HG03045 (cell line): ENCODE data around the gene ATXN7.

Experiments
- ATAC-seq: cut with Tn5 transposase; IDR thresholded peaks from one replicate; pipeline ENCODE4 v1.9.1; 2021; ENCODE audit warnings: mild to moderate bottlenecking, moderate library complexity; ENCODE audit not compliant: unreplicated experiment

Gene ATXN7

DNA sequence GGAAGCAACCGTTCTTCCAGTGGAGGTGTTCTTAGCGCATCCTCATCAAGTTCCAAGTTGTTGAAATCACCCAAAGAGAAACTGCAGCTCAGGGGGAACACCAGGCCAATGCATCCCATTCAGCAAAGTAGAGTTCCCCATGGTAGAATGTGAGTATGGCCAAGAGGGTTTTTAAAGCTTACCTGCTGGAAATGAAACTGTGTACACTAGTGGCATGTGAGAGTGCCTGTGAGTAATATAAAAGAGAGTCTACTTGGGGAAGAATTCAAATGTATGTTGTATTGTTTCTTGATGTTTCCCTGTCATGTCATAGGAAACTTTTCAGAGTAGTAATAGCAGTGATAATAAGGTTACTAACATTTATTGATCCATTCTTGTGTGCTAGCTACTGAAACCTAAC, 116.4 kb downstream of the ATXN7 start:
- no peak for ATAC-seq

DNA sequence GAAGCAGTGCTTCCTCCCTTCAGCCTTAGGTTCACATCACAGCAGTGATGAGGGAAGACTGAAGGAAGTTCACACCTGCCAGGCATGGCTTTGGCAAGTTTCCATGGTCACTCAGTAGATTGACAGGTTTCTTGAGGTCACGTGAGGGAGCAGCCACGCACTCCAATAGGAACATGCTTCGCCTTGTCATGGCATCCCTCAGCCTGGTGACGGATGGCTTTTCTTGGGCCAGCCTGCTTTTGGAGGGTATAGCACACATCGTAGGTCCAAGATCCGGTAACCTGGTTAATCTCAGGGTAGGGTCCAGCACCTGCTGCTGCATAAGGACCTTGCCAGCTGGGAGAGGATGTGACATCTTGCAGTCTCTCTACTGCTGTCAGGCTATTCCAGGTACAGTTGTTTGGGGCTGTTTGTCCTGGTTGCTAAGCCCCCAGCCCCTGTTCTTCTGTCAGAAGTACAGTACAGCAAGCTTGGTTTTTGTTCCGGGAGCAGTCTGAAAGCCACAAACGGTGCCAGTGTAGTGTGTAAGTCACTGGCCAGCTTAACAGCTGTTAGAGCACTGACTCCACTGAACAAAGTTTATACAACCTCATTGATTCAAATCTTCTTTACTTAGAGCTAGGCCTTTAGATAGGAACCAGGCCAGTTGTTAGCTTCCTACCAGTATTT, 117.3 kb downstream of the ATXN7 start:
- ATAC-seq: no peak

DNA sequence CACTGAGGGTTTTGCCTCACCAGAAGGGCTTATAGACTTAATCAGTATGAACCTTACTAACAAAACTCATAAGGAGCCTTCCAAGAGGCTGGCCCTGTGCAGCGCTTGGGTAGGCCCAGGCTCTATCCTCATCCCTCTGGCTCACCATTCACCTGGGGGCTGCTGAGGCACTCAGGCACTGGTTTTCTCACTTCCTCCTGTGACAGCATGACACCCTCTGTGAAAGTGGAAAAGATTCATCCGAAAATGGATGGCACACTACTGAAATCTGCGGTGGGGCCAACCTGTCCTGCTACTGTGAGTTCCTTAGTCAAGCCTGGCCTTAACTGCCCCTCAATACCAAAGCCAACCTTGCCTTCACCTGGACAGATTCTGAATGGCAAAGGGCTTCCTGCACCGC, 118.3 kb downstream of the ATXN7 start:
- ATAC-seq: no peak

DNA sequence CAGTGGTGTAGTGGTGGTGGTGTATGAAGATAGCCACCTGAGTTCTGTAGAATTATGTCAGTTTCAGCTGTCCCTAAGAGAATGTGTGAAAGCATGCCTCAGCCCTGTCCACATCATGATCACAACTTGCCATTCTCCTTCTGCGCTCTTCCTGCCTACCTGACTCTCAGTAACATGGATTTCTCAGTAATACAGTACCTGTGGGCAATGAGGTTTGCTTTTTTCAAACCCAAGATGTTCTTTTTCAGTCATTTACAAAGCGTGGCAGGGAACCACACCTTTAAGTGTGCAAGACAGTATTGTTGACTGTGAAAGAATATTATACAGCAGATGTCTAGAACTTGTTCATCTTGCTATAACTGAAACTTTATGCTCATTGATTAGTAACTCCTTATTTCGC, 120.7 kb downstream of the ATXN7 start:
- ATAC-seq: no peak

DNA sequence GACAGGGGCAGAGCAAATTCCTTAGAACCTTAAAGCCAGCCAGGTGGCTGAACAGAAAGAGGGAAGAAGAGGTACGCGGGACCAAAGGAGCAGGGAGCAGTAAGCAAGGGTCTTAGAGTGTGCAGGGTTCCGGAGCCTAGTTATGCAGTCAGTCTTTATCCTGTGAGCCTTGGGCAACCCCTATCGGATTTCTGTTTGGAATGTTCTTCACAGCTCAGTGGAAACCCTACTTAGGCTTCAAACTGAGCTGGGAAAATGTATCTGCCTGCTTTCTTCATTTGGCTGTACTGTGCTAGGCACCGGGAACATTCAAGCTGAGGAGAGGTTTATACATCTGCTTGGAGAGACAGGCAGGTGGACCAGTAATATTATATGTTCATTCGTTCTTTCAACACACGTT, 122.5 kb downstream of the ATXN7 start:
- no peak for ATAC-seq

DNA sequence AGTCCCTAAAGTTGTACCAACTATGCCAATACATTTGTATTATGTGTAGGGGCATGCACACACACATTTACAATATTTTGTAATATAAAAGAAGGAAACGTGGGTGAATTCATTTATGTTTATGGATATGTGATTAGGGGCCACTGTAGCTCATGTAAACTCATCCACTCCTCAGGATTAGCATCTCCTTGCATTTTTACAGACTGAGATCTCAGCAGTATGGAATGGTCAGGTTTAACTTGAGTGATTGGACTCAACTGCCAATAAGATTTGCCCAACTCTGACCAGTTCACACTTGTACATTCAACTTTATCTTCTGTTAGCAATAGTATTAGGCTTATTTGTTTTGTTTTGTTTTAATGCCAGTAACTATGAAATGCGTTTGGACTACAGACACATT, 123.2 kb downstream of the ATXN7 start:
- no peak for ATAC-seq

DNA sequence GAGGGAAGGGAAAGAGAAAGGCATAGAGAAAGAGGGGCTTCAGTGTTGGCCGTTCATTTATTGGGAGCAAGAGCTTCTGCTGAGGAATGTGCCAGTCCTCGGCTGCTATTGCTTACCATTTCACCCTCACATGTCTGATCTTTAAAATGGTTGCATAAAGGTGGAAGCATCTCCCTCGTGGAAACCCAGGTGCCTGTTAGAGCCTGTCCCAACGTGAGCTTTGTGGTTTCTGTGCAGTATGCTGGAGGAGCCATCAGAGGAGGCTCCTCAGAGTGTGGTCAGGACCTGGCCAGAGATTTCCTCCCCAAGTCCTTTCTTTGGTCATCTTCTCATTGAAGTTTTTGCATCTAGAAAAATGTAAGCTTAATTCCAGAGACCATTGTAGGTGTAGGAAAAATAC, 125.3 kb downstream of the ATXN7 start:
- no peak for ATAC-seq

DNA sequence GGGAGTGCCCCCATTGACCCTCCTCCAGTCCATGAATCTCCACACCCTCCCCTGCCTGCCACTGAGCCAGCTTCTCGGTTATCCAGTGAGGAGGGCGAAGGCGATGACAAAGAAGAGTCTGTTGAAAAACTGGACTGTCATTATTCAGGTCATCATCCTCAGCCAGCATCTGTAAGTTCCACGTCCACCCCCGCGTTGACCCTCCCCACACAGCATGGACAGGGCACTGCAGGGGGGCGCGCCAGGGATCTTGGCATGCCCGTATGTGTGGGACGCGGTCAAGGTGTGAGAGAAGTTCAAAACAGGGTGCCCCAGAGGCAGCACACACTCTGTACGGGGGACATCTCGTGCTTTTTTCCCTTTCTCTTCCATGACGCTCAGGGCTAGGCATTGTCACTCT, 126.5 kb downstream of the ATXN7 start:
- ATAC-seq: no peak

DNA sequence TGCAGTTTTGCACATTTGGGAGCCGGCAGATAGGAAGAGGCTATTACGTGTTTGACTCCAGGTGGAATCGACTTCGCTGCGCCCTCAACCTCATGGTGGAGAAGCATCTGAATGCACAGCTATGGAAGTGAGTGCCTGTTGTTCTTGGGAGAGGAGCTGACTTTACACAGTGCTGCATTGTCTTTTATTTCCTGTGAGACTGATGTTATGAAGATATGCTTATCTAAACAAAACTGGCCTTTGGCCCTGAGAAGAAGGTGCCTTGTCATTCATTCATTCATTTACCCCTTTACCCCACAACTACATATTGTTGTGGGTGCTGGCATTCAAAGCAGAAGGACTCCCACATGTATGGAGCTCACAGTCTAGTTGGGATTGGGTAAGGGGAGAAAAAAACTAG, 127.1 kb downstream of the ATXN7 start:
- ATAC-seq: no peak

DNA sequence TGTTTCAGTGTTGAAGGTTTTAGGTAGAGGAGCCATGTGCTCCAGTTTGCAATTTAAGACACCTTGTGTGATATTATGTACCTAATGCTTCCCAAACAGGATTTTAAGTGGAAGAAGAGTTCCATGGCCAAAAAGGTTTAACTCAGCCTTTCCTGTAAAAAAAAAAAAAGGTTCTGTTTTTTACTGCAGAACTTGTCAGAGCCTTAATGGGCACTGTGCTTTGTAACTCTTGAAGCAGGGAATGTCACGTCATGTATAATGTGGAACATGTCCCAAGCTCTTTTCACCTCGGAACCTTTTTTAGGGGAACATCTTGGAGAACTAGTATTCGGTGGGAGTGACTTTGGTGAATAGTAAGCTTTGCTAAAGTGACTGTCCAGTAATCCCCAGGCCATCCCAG, 128.0 kb downstream of the ATXN7 start:
- ATAC-seq: no peak

DNA sequence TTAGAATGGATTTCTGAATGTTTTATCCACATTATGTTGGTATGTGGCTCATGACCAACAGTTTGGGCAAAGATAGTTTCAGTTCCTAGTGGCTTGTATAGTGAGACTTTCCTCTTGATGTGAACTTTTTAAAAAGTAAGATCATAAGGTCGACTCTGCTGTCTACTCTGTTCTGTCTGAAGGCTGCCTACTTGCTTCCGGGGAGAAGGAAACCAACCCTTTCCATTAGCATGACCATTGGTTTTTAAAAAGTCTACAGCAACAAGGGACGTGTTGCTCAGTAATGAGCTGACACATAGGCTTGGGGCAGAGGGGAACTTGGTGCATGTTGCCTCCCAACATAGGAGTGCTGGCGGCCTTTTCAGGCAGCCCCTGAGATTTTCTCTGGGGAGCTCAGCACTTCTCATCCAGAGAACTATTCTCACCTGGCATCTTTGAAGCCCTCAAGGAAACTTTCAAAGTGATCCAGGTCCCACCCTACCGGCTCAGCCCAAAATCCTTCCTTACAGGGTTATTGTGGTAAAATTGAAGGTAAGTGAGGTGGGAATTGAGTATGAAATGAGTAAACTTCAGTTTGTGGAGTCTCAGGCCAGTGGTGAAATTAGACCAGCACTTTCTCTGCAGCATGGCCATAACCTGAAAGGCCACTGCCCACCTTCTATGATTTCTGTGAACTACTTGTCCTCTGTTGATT, 129.0 kb downstream of the ATXN7 start:
- no peak for ATAC-seq

DNA sequence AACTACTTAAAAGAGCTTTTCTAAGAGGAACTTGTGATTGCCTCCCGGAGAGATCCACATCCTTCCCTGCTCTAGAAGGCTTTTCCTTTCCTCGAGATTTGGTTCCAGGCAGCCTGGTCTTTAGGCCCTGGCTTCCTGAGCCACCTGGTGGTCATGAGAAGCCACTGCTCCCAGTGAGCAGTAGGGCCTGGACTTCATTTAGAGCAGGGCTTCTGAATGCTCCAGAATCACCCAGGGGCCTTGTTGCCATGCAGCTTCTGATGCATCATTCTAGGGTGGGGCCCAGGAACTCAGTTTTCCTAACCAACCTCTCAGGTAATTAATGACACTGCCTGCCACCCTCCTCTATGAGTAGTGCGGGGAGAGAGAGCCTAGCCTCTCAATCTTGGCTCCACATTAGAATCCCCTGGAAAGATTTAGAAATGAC, 130.0 kb downstream of the ATXN7 start:
- ATAC-seq: peak; percentile 66

DNA sequence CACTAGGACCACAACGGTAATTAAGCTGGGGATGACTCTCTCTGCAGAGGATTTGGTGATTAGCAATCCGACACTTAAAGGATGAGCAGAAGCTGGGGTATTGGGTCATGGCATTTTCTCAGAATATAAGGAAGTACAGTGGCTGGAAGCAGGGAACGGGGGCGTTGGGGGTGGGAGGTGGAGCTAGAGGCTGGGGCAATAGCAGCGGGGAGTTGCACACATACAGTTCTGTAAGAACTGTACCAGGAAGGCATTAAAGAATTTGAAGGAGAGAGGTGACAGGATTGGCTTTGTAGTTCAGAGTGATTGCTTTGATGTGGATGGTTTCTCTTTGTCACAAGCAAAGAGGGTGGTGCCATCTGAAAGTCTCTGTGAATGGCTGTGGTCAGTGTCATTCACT, 131.4 kb downstream of the ATXN7 start:
- ATAC-seq: no peak

DNA sequence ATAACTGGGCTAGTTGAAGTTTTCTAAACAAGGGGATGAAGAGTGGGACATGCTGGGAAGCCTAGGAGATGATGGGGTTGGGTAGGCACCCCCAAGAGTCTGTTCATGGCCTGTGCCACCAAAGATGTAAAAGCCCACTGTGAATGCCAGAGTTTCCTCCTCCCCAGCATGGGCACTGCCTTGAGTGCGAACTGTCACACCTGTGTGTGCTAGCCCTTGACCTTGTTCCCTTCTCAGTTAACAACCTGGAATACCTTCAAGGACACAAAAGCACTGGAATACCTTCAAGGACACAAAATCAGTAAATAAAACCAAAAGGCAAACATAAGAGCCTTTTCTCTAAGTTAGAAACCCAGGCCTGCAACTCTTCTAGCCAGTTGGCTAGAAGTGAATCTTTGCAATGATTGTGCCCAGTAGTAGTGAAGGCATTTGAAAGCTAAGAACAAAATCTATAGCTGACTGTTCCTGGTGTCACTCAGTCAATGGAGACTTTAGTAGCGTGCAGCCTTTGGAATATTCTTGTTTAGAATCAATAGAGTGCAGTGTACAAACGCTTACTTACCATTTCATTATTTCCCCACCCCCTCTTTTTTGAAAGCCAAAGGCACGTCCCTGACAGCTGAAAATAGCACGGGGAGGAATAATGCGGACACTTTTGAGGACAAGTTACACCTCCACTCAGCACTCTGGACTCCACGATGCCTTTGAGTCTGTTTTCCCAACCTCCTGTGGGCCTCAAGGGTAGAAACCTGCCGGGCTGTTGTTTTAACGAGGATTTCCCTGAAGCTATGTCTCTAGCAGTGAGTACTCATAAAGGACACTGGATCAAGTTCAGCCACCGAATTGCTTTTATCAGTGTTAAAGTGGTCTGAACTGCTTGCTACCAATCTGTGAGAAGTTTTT, 135.4 kb downstream of the ATXN7 start:
- no peak for ATAC-seq

DNA sequence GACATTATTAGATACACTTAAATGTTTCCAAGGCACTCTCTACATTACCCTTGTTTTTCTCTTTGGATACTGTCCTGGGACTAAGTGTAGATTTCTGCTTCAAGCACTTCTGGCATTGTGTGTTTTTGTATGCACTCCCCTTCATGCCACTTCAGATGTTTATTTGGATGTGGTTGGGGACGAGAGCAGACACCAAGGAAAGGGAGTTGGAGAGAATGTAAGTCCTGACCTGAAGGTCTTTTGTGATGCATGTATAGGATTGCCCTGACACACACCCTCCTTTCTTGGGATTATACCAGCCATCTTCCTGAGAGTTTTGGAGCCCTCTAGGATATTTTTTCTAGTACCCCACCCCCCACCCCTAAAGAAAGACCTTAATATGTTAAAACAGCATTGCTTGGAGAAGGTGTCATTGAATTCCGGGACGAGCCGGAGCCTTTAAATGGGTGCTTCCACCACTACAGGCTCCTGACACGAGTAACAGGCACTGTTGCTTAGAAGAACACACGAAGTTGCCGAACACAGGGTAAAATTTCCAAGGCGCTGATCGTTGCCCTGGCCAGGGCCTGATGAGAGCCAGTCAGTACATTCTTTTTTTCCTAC, 136.9 kb downstream of the ATXN7 start:
- no peak for ATAC-seq

DNA sequence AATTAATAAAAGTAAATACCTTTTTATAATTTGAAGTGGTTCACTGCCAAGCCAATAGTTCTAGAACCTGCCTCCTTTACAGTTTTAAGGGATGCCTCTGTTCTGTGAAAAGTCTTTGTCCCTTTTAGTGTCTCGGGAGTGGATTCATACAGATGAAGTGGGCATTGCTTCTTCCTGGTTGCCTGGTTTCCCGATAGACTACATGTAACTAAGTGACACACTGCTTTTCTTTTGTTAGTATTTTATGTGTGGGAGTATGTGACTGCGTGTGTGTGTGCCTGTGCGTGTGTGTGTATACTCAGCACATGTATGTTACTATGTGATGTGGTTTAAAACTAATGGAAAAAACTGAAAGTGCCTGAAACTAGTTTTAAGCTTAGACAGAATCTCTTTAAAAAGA, 138.6 kb downstream of the ATXN7 start:
- ATAC-seq: no peak

DNA sequence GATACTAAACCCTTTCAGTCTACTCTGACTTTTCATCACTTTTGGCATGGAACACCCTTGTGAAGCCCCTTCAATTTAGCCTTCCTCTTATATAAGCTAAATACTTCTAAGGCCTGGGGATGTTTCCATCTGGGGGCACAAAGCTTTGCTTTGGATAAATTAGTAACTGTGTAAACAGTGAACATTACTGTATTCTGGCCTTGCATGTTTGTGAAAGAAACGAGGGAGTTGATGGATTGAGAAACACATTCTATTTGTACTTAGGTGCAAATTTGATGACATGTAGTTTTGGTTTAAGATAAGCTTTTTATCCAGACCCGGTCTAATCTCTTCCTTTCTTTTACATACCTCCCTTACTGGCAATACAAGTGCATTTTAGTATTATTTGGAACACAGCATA, 139.9 kb downstream of the ATXN7 start:
- no peak for ATAC-seq

DNA sequence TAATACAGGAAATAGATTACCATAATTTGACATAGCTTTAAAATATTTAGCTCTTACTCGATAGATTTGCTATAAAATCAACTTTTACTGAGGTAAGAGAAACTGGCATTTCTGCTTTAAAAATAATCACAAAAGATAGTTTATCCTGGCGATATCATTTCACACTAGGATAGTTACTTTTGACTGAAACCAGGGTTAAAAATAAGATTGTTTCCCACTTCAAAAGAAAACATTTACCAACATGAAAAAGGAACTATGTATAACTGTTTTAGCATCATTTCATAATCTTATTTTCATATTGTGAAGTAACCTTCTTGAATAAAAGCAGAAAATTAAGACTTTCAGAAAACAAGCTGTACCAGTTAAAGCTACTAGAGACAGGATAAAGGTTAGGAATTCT, 144.3 kb downstream of the ATXN7 start:
- no peak for ATAC-seq

DNA sequence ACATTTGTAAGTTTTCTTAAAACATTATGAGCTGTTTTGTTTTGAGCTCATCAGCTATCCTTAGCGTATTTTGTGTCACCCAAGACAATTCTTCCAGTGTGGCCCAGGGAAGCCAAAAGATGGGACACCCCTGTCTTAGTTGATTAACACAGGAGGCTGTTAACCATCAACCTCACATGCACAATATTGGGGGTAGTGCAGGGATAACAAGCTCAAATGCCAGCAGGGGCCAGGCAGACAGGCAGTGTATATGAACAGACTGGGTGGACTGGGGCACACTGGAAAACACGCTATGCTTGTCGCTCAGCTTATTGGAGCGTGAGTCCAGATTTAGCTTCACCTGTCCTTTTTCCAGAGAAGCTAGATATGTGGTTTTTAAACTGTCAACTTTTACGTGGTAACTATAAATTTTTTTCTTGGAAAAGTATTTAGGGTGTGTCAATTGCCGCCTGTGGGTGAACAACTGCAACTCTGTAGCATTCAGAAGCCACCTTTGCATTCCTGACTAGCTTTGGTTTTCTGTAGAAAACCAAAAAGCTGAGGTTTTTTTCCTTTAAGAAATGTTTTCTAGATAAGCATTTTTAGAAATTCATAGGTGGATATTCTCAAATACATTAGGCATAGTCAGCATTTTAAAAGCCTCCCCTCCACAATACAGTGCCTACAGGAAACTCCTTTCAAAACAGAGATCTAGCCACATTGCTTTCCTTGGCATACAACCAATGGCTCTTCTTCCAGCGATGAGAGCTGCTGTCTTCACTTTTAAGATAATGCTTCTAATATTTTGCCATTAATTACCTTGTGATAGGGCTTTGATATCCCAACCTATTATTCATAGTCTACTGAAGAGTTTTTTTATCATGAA, 145.1 kb downstream of the ATXN7 start:
- no peak for ATAC-seq

DNA sequence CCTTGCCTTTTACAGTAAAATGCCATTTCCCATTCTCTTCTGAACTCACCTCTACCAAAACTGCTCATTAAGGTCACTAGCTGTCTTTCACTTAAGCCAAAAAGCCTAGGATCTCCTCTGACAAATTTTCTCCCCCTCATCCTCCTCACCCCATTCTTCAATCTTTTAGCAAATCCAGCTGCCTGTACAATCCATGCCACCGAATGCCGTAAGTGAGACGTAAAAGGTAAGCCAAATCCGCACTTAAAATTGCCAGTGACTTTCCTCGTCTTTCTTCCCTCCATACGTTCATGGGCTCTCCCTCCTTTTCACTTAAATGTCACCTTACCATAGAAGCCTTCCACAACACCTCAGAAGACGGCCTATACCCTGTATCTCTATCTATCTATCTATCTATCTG, 145.9 kb downstream of the ATXN7 start:
- ATAC-seq: no peak

DNA sequence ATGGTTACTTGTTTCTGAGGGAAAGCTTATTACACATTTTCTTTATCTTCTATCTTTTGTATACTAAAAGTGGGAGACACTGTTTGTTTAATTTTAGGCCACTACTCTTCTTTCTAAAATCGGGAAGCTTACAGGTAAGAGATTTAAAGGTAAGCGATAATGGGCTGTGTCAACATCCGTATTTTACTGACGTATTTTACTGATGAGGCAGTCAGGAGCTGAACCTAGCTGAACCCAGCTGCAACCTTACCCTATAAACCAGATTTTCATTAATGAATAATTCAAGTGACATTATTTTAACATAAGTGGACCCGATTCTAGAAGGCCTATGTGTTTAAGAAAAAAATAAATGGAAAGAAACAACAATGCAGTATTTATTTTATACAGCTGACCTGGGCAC, 146.5 kb downstream of the ATXN7 start:
- ATAC-seq: no peak
